EH (cell line): ENCODE data around the gene MTM1.

ENCODE experiments used
- DNase-seq: peaks from one replicate; pipeline ENCODE4 v3.0.0-alpha.2; 2015; ENCODE audit warnings: low read depth

Gene MTM1

GRCh38 chrX:150605603-150606002 lies 37.2 kb downstream of the MTM1 start:
- no peak for DNase-seq

DNA sequence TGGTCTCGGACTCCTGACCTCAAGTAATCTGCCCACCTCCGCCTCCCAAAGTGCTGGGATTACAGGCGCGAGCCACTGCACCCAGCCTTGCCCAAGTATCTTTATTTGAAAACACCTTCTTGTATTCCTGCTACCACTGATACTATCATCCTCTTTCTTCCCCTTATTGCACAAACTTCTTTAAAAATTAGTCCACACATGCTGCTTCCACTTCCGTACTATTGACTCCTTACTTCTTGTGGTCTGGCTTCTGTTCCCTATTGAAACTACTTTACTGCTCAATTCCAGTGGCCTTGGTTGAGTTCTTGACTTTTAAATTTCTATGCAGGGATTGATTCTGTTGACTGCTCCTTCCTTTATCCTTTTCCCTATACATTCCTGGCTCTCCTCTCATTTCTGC lies 38.8 kb downstream of the MTM1 start:
- no peak for DNase-seq

DNA sequence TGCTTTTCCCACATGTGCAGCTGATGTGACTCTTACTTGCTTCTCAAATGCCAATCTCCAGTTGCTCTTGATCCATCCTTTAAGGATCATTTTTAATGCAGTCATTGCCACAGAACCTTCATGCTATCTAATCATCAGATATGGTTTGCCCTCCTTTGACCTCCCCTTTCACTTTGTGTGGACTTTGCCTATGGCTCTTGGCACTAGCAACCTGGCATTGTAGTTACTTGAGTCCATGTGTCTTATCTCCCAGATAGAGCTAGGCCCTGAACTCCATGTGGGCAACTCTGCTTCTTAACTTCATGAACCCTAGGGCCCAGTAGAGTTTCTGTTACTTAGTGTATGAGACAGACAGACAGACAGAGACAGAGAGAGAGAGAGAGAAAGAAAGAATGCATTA lies 41.6 kb downstream of the MTM1 start:
- no peak for DNase-seq

DNA sequence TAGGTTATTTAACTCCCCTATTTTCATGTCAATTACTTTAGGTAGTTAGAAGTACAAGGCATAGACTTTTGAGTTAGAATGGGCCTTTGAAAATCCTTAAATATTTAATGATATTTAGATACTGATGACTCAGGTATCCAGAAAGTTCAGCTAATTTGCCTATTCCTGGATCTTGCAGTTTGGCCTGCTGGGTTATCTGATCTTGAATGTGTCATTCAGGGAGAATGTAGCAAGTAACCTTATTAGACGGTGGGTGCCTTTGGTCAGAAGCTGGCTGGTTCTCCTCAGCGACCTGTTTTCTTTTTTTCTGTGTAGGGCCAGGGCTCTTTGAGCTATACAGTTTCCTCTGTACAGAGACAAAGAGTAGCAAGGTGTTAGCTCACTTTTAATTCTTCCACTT lies 42.0 kb downstream of the MTM1 start:
- DNase-seq = peak; percentile 35

DNA sequence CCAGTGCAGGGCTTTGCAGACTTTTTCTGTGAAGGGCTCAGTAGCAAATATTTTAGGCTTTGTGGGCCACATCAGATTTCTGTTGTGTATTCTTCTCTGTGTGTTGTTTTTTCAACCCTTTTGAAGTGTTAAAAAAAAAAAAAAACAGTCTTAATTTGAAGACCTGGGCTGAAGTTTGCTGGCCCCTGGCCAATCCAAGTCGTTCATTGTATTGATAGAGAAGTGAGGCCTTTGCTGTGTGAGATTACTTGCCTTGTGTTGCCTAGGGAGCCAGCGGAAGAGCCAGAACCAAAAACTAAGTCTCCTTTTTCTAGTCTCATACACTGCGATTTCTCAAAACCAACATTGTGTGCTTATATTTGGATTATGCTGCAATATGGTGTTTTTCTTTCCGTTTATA lies 46.9 kb downstream of the MTM1 start:
- no peak for DNase-seq

DNA sequence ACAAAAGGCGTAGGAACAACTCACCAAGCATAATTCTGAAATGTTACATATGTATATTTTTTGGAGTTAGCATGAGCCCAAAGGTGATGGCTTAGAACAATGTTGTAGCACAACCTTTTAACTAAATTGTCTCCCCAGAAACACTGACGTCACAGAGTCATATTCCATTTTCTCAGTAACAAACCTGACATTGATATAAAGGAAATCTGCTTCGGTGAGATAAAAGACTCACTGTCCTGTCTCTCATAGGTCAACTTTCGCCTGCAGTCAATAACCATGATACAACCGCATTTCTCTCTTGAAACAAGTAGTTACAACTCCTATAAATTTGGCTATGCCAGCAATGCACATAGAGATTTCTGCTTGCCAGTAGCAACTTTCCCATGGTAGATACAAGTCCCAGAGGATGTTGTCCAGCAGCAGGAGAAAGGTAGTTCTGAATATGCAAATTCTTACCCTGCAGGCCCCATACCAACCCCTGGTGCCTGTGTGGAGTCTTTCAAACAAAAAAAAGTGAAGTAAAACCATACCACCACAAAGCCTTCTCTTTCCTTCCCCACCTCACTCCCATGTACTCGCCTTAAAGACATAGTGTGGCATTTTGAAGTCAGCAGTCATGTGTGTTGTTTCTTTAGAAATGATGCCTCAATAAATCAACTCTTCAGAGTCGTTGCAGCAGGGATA lies 47.9 kb downstream of the MTM1 start:
- no peak for DNase-seq

DNA sequence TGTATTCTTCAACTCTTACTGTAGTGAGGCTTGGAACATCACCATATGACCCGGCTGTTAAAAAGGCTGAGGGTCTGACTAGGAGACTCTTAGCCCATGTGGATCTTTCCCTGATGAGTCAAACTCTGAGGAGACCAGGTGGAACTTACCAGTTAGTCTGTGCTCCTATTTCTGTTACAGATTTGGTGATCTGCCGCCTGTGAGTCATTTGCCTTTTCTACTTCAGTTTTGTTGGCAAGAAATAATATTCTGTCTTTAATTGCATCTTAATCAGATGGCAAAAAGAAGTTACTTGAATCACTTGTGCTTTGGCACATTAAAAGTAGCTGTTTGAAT lies 48.4 kb downstream of the MTM1 start:
- DNase-seq = no peak

DNA sequence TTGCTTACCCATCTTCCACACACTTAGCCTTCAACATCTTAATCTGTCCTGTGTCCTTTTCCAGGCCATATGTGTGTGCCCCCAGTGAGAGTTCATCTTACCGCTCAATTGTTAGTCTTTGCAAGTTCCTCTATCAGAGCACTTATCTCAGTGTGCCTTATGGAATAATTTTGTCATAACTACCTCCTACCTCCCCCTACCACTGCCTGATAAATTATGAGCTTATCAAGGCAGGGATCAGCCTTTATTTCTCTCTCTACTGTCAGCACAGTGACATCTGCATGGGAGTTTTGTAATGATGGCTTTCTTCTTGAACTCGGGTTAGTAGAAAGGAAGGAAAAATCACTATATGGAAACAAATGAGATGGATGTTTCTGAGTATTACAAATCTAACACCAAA lies 53.2 kb downstream of the MTM1 start:
- DNase-seq = no peak

- DNase-seq = no peak
Observed at GRCh38 chrX:150623583-150623982, 55.2 kb downstream of the MTM1 start.

DNA sequence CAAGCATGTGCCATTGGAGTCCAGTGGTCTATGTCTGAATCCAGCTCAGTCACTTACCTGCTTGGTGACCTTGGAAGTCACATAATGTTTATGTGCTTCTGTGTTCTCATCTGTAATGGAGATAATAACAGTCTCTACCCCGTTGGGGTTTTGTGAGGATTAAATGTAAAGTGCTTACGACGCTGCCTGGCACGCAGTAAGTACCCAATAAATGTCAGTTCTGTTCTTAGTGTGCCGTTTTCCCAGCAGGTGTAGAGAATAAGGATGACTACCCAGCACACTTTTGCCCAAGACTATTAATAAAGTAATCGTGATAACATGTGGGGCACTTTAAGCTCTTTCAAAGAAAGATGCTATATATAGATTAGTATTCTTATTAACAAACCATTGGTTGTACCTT lies 56.7 kb downstream of the MTM1 start:
- DNase-seq = no peak

DNA sequence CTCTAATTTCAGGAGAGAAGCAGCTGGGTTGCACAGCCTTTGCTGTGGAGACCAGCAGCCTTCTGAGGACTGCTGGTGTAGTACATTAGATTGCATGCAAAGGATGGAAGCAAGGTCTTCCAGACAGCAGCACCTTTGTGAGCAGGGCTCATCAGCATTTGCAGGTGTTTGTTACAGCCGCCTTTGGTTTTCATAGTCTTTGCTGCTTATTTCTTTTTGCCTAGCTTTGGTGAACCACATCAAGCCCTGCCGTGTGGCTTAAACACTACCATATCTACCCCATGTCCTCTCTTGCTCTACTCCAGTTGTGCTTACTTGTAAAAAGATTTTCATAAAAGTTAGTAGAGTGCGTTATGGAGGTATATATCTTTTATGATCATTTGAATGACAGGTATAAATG lies 57.5 kb downstream of the MTM1 start:
- DNase-seq = no peak

DNA sequence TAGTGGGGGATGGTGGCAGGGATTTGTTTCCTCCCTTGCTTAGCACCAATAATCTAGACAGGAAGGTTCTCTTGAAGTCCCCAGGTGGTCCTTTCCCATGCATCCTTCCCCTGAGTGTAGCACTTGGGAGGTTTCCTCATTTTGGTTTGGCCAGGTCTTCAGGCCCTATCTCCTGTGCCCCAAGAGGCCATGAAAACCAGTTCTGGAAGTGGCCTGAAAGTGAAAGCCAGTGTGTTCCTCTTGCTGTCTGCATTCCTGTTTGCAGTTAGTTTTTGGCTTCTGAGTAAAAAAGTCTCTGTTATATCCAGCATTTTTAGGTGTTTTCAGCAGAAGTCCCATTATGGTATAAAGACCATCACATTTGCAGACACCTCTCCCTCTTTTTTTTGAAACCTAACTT lies 59.5 kb downstream of the MTM1 start:
- no peak for DNase-seq

- DNase-seq = peak; percentile 82
Observed at GRCh38 chrX:150635952-150636351, 67.5 kb downstream of the MTM1 start.

DNA sequence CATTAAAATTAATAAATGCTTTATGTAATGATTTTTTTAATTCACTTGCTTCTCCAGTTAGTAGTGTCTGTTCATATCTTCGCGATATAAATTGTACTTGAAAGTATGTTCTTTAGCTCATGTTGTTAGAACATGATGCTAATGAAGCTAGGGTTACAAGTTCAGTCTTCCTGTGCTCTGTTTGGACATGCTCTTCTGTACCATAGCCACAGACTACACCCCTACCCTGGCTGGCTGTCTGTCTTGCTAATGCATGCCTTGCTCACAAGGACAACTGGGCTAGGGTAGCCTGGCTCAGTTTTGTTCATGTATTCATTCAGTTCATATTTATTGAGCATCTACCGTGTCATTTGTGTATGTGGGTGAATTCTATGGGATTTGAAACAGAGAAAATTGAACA lies 74.0 kb downstream of the MTM1 start:
- no peak for DNase-seq

DNA sequence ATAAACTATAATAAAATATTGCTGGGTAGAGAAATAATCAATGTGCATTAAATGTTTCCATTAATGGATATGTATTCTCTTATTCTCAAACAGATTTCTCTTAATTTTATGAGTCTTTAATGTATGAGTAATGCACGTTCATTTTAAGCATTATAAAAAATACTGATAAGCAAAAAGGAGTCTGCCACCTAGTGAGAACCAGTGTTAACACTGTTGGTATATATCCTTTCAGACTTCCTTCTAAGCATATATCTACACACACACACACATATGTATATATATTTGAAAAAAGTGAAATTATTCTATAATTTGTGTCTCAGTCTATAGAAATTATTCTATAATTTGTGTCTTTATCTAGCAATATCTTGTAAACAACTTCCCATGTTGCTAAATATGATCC lies 74.8 kb downstream of the MTM1 start:
- peak; percentile 15 for DNase-seq

- no peak for DNase-seq
Observed at GRCh38 chrX:150643958-150644357, 75.5 kb downstream of the MTM1 start.

DNA sequence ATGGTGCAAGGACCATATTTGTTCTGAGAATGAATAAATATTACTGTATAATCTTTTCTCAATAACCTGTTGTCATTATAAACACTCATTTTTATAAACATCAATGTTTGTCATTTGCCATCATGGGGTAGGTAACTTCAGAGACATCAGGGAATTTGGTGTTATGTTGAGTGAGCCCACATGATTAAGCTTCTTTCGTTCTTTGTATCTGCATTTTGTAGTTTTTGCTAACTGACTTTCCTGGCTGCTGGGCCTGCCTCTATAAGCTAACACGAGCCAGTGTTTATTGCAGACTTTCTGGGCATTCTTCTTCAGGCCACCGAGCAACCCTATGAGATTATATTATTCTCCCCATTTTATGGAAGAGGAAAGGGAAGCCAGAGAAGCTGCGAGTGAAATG lies 76.0 kb downstream of the MTM1 start:
- no peak for DNase-seq

- DNase-seq = no peak
Observed at GRCh38 chrX:150647331-150647730, 78.9 kb downstream of the MTM1 start.

DNA sequence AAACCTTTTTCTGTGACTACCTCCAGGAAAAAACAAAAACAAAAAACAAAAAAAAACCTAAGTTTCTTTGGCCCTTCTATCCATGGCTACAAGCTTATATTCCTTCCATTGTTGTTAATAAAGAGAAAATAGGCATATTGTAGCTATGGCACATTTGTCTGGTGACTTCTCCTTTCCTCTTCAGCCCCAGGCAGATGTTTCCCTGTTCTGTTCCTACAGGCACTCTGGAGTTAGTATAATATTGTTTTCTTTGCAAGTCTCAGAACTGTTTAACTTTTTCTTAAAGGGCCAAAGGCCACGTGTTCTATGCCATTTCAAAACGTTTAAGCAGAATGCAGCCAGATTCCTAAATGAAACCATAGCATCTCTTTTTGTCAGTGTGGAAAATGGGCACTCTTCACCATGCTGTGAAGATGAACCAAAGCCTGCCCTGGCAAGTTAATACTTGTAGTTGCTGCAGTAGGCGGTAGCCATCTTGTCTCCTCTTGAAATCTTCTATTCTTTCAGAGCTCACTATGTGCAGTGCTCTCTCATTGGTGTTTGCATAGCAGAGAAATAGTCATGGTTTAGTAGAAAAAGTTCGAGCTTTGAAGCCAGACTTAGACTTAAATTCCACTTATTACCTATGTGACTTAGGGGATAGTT lies 80.0 kb downstream of the MTM1 start:
- DNase-seq = no peak

- DNase-seq = peak; percentile 63
Observed at GRCh38 chrX:150649096-150649870, 80.9 kb downstream of the MTM1 start.

GRCh38 chrX:150651906-150652305 lies 83.5 kb downstream of the MTM1 start:
- no peak for DNase-seq

DNA sequence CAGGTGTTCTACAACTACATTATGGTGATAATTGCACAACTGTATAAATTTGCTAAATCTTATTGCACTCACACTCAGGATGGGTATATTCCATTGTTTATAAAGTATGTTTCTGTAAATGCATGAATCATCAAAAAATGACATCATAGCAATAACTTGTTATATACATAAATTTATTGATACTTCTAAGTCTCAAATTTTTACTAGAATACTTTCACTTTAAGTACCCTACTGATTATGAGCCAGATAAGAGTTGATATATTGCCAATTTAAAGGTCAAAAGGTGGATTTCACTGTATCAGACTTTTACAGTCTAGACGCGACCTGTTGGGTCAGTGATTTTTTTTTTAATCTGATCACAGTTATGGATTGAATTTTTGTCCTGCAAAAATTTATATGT lies 87.4 kb downstream of the MTM1 start:
- DNase-seq = no peak

- no peak for DNase-seq
Observed at GRCh38 chrX:150663073-150663472, 94.7 kb downstream of the MTM1 start.

DNA sequence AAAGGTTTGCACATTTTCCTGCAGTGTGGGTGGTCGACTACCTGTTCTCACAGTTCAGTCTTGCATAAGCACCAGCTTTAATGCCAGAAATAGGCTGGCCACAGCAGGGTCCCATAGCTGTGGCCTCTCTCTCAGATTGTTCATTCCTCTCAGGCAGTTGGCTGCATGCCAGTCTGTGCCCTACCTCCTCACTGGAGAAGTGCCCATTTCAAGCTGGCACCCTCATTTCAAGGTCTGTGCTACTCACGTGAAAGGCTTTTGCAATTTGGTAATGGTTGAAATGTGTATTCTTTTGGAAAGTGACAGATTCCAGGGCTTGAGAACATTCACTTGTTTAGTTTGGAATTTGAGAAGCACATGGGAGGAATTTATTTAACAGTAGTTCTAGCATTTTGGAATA lies 95.9 kb downstream of the MTM1 start:
- DNase-seq = peak; percentile 6
